HG03196 (cell line): Measurements from ENCODE around the gene MTHFD1.
A peak's percentile ranks its signal among the peaks of the same experiment; 100 is the strongest.

Source experiments
- ATAC-seq: cut with Tn5 transposase; IDR thresholded peaks from one replicate; pipeline ENCODE4 v1.9.1; 2021; ENCODE audit not compliant: unreplicated experiment

Gene MTHFD1

DNA sequence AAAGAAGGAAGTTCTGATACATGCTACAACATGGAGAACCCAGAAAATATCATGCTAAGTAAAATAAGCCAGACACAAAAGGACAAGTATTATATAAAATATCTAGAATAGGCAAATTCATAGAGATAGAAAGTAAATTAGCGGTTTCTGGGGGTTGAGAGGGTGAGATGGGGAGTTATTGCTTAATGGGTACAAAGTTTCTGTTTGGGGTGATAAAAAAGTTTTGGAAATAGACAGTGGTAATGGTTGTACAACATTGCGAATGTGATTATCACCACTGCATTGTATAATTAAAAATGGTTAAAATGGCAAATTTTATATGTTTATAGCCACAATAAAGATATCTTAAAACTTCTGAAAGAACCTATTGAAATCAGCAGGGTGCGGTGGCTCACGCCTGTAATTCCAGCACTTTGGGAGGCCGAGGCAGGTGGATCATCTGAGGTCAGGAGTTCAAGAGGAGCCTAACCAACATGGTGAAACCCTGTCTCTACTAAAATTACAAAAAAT, 100.5 kb downstream of the MTHFD1 start:
- no peak for ATAC-seq

DNA sequence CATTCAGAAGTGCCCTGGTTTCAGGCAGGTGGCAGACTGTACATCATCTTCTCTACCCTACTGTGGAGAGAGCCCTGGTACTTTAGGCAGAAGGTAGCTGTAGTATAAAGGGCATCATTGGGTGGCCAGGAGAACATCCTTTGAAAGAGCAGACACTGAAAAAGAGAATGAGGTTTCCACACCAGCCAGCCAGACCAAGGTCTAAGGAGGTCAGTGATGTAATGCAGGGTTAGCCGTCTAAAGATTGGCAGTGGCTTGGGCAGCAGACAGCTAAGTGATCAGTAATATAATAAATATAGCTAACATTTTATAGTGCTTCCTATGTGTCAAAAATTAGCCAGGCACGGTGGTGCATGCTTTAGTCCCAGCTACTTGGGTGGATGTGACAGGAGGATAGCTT, 103.5 kb downstream of the MTHFD1 start:
- no peak for ATAC-seq

DNA sequence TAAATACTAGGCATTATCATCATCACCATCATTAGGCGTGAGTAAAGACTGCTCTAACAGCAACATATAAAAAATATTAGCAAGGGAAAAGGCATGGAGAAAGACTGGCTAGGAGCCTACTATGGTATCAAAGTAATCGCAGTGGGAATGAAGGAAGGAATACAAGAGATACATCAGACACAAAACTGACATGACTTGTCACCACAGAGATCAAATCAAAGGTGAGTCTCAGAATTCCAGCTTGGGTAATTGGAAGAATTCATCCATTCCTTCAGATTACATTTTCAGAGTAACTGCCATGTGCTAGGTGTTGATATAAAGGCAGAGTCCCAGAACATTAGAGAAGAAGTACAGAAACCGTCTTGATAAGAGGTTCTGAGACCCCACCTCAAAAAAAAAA, 105.3 kb downstream of the MTHFD1 start:
- no peak for ATAC-seq

DNA sequence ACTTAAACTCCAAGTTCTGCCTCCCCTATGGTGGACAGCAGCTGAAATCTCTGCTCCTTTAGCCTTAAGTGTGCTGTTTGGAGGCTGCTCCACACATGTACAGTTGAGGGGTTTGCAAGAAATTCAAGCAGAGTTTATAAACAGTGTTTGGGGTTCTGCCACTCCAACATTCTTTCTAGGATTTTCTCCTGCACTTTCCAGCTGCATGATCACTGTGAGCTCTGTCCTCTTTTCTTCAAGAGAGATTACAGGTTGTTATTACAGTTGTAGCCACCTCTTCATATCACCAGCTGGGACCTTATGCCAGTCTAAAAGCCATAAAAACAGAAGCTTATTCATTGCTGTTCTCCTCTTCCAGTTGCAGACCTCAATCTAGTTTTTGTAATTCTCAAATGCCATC, 107.1 kb downstream of the MTHFD1 start:
- ATAC-seq, result no peak

DNA sequence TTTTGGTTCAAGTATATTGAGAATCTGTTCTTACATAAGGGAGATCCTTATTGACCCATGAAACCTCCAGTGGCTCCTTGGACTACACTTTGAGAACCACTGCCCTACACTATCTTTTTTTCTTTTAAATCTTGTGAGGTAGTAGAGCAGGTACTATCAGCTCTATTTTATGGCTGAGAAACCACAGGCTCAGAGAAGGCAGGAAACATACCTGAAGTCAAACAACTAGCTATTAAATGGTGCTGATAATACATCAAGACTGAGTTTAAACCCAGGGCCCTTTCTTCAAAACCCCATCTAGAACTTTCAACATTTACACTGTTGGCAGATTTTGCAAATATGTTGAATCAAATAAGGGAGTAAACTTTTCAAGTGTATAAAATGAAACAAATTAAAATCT, 108.6 kb downstream of the MTHFD1 start:
- no peak for ATAC-seq

DNA sequence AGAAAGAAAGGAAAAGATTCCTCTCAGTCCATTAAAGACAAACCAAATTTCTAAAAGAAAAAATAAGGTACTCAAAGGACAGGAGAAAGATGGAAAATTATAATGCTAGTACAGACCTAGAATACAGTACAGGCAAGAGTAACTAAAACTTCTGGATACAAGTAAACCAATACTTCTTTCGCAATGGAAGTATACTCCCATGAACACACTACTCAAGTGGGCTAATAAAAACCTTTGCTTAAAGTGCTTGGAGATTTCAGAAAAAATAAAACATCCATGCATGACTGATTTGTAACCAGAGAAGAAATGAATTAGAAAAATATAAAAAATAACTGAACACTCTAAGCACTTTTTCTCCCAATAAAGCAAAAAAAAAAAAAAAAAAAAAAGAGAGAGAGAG, 111.9 kb downstream of the MTHFD1 start:
- ATAC-seq, result no peak

DNA sequence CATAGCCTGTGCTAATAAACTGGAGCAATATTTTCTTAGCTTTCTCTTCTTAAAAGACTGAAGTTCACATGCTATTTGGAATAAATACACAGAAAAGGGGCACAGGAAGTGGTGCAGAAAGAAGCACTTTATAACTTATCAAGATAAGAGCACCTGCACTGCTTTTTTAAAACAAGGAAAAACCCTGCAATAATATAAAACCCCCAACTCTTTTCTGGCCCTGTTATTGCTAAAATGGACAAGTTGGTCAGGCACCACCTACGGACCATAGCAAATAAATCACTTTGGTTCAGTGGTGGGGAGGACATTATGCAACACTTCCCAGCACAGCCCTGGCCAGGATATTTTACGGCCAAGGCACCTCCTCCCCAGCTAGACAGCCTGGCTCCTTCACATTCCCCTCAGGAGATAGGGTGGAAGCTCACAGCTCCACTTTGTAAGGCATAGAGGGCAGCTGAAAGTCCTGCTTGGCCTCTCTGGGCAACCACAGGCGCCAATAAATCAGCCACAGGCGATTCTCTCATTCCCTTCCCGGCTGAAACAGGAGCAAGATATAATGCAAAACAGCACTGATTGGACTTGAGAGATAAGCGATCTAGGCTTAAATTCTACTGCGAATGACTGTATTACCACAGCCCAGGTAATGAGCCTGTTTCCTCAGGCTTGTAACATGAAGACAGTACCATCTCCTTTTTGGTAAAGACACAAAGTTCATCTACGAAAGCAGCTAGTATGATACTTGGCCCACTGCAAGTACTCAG, 113.4 kb downstream of the MTHFD1 start:
- ATAC-seq, result no peak

DNA sequence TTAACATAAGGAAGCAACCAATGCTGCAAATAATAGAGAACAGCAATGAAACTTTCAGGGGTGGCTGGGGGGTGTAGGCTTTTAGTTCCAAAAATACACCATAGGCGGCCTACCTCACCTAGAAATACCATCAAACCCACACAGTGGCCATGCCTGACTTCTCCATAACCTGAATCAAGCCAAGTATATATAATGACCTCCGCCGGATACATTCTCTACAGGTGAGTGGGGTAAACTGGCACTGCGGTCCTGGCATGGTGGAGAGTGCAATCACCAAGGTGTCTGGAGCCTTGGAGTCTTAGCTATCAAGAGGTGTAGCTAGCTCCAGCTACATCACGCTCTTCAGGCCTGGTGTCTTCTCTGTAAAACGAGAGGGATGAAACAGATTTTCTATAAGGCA, 114.3 kb downstream of the MTHFD1 start:
- no peak for ATAC-seq

DNA sequence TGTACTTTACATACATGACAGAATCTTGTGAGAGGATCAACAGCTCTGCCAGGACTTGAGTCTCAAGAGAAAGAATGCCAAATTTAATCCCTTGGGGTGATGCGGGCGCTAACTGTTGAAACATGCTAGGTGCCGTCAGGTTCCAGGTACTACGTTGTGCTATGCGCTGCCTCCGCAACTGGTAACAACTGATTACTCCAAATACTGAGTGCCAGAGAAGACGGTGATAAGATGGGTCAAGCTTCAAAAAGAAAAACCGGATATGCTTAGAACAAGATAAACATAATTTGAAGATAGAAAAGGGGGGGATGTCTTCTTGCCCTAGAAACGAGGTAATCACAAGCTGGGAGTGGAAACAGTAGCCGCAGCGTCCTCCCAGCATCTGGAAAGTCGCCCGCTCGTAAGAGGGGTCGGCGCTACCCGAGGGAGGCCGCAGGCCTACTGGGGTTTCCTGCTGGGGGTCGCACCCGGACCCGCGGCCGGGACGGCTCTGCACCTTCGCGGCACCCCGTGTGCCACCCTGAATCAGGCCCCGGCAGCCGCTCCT, 114.8 kb downstream of the MTHFD1 start:
- no peak for ATAC-seq

DNA sequence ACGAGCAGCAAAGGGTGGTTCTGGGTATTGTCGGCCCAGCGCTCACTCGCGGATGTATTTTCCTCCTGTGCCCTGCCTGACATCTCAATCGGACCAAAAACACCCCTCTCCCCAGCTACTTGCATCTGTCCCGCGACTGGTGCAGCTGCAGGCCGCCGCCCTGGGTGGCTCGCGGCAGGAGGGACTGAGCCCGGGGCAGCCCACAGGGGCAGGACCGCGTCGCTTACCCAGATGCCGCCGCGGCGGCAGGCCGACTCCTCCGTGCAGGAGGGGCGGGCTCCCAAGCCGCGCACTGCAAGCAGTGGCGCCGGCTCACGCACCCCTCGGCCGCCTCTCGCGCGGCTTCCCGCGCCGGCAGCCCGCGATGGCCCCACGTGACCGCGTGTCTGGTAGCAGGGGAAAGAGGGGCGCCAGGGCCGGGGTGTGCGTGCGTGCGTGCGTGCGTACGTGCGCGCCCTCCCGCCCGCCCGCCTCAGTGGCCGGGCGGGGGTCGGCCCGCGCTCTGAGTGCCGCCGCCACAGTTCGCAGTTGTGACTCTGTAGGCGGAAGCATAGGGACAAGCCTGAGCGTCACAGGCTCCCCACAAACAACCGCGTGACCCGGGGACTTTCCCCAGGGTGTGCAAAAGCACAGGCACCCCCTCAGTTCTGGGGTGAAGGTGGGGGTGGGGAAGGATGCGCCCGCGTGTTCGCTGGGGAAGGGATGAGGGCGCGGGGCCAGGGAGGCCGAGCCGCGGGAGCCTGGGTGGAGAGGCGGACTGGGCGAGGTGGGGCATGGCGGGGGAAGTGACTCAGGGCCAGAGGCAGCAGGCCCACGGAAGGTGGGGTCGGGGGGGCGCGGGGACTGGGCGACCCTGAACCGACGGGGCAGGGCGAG, 115.5 kb downstream of the MTHFD1 start, which contains the start of gene ZBTB25:
Gene ZBTB25, minus strand, starts transcription at position 405 of the 876 bp plus-strand sequence. CDS start 13,305 bp downstream, outside the sequence.
- ATAC-seq, result peak; percentile 58

DNA sequence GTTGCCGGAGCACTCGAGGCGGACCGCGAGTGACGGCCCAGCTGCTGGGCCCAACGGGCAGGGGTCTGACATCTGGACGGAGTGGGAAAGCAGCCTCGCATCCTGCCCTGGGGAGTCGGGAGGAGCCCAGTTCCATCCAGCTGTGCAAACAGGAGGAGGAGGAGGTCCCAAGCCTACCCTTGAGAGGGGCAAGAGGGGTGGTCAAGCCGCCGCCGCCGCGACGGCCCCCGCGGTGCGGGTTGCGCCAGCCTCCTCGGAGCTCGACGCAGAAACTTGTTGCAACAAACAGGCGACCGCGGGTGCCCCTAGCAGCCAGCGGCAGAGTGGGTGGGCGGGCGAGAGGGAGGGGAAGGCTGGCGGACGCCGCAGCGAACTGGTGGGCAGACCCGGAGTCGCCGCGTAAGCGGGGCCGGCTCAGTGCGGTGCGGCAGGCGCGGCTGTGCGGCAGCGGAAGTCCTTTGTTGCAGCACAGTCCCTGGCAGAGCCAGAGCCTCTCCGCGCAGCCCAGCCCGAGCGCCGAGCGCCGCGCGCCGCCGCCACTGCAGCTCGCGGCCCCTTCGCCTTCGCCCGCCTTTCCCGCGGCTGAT, 116.2 kb downstream of the MTHFD1 start, which contains the start of gene ZBTB1:
Gene ZBTB1, plus strand, starts transcription at position 461 of the 587 bp plus-strand sequence. CDS start 16,735 bp downstream, outside the sequence.
- ATAC-seq, result peak; percentile 22

DNA sequence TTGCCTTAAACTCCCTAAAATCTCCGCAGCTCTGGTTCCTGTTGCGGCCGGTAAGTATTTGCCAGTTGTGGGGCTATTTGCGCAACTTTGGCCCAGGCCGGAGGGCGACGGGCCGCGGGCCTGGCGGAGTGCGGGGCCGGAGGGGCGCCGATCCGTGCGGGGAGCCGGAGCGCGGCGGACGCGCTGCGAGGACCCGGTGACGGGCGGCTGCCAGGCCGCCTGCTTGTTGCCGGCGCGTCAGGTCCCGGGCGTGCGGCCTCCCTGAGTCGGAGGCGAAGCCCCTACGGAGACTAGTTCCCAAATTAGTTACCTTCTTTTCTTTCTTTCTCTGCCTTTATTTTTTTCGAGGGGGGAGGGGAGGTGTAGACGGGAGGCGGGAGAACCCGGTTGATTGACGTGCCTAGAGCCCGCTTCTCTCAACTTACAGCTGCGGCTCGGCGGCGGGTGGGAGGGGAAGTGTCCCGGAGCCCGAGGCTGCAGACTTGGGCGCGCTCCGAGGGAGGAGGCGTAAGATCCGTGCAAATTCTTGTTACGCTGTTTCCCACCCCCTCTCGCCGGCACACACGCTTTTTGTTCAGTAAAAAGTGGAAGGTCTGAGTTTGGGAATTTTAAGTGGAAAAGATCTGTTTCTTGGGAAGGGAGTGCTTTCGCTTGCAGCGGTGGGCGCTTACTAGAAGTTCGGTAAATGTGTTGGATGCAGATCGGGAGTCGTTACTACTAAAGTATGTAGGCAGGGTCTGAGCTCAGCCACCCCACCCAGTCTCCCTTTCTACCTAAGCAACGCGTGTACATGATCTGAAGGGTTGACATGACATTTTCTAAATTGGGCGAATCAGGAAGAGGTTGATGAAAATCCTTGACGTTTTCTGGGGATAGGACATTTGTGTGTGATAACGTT, 117.0 kb downstream of the MTHFD1 start:
- peak; percentile 26 for ATAC-seq

DNA sequence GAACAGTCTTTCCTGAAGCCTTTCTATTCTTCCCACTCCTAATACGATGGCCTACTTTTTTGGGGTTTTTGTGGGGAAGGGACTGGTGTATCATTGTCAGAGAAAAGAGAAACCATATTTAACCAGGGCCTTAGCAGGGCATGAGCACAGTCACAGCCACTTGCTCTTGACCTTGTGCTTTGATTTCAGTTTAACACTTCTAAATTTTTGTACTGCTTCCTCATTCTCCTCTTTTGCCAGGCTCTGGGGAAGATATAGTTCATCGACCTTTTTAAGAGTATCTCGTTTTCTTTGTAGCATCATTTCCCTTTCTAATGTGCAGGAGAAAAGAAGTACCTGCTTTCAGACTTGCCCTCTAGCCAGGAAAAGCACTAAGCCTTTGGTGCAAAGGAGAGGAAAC, 118.6 kb downstream of the MTHFD1 start:
- no peak for ATAC-seq

DNA sequence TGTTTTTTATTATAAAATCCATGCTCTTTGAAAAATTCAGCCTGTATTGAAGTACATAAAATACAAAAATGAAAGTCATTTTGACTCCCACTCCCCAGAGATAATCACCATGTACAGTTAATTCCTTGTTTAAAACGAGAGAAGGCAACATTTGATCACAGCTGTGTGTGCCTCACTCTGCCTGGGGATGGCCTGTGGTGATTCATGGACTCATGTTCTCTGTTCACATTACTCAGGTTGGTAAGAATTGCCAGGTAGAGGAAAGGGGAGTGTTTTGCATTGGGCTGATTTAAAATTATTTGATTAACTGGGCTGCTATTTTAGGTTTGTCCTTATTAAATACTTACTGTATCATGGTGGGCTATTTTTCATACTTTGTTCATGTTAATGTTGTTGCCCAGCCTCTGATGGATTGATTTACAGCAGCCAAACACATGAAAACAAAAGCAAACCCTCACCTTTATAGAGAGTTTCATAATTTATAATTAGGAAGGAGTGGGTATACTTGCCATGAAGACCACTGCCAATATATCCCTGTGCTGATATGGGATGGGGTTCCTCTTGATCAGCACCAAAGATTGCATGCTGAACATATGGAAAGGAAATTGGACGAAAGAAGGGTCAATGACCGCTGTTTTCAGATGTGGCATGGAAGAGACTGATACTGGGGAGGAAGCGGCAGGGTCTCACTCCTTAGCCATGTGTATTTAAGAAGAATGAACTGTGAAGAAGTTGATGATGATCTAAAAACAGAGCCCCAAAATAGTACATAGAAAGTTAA, 119.4 kb downstream of the MTHFD1 start:
- ATAC-seq, result no peak

DNA sequence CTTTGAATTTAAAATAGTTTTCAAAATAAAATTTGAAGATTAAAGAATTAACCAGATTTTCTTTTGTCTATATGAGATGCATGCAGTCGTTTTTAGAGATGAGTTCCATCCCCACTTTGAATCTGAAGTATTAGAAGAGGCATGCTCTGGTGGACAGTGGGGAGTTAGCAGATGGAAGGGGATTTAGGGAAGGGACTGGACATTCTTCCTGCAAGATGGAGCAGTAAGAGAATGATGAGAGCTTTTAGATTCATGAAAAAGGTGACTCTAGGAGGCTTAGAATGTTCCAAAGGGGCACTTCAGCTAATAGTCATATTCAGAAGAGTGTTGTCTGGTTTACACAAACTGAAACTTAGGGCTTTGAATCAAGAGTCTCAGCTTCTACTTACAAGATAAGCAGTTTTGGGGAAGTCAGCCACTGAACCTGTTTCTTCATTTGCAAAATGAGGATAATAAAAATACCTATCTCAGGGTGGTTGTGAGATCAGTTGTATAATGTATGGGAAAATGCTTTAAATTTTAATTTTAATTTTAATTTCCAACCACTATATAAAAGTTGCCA, 120.1 kb downstream of the MTHFD1 start:
- ATAC-seq, result no peak

DNA sequence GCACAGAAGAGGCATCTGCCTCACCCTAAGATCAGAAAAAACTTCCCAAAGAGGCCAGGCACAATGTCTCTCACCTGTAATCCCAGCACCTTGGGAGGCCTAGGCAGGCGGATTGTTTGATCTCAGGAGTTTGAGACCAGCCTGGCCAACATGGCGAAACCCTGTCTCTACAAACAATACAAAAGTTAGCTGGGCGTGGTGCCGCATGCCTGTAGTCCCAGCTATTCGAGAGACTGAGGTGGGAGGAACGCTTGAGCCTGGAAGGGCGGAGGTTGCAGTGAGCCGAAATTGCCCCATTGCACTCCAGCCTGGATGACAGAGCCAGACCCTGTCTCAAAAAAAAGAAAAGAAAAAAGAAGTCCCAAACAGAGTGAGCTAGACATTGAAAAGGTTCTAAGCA, 120.9 kb downstream of the MTHFD1 start:
- no peak for ATAC-seq
